ENCODE results near the gene EXOC5.

- TF ChIP-seq CTCF (IDR thresholded peaks at IDR 0.05) (no peak), POLR2A (IDR thresholded peaks at IDR 0.05) (no peak), EP300 (IDR thresholded peaks at IDR 0.05) (no peak)
These were observed 2.6 kb downstream of the EXOC5 start for GRCh38 chr14:57266065-57266464.

Measured in stomach (tissue), 4 donors.